ENCODE data around the gene ENG. TPM values are rescaled to one million over a fixed set of nuclear protein-coding genes. Genes with fewer than 3 reads are reported as not detected.

Gene ENG
- polyA plus RNA-seq, 1 of the 3 experiments (the other 2 are of a cell fraction), result 18.8 TPM

GRCh38 chr9:127813686-127814226, 40.7 kb downstream of the ENG start:
- Histone ChIP-seq H3K9me3 (no peaks in the 10 kb centered on the region), H3K79me2 (ENCODE audit: insufficient read depth) (0 out of 2 replicates have a peak, but pooled peaks cover 3% of the 10 kb centered on the region), H4K20me1 (ENCODE audit: insufficient read depth) (no peaks in the 10 kb centered on the region), H3K9ac (no peak overlapping the region), H3F3A (replicated peaks; ENCODE audit: insufficient read depth) (peaks cover 8% of the 10 kb centered on the region), H3K27me3 (ENCODE audit: insufficient read depth) (no peaks in the 10 kb centered on the region), H3K4me3 (ENCODE audit: low read depth in 2 of 2, low read length in 1 of 2) (no peak overlapping the region), H3K27ac (ENCODE audit: low read depth in 2 of 2, low read length in 1 of 2) (peak overlapping the region in 1 of 2 experiments; percentile 75; a peak in 2 of 4 replicates), H3K9me2 (no peaks in the 10 kb centered on the region), H3K4me2 (no peak overlapping the region), H2AFZ (ENCODE audit: low read depth) (no peak overlapping the region), H3K36me3 (replicated peaks in 1 of 2; ENCODE audit: control insufficient read depth in 1 of 2, insufficient read depth in 2 of 2, low read length in 1 of 2) (peaks cover 14 to 34% of the 10 kb centered on the region in 2 experiments), H3K4me1 (ENCODE audit: control insufficient read depth in 1 of 2, insufficient read depth in 2 of 2, low read depth in 1 of 2, low read length in 1 of 2) (peaks cover 0 to 39% of the 10 kb centered on the region in 2 experiments; a peak in 1 of 4 replicates)
- ChIA-PET CTCF (interaction anchor here (1.0 kb wide), 1 partner anchor 10 kb away, joined by 4 read pairs; no protein-coding TSS in a partner anchor), POLR2A (no interaction called here)
- DNase-seq, result peak; percentile 53
- 81% methylated on average over 6 of the region's 9 CpGs for WGBS (ENCODE audit: low lambda C conversion rate)
- TF ChIP-seq SIN3A (IDR thresholded peaks at IDR 0.05; ENCODE audit: borderline replicate concordance, low read depth, low read length), result no peak
- TF ChIP-seq EZH2phosphoT487 (IDR thresholded peaks at IDR 0.05; ENCODE audit: borderline replicate concordance, low read depth), result no peak
- no peak for TF ChIP-seq ELF1 (IDR thresholded peaks at IDR 0.05)
- TF ChIP-seq RAD21 (IDR thresholded peaks at IDR 0.05; ENCODE audit: low read length), result no peak
- TF ChIP-seq RCOR1 (IDR thresholded peaks at IDR 0.05; ENCODE audit: low read length), result no peak
- no peak for TF ChIP-seq EP300 (IDR thresholded peaks at IDR 0.05; ENCODE audit: borderline replicate concordance in 1 of 2, low read depth in 1 of 2, low read length in 1 of 2)
- no peak for TF ChIP-seq GABPA (IDR thresholded peaks at IDR 0.05; ENCODE audit: low read depth)
- no peak for TF ChIP-seq USF2 (IDR thresholded peaks at IDR 0.05; ENCODE audit: borderline replicate concordance, low read depth, low read length)
- no peak for TF ChIP-seq PBX3 (IDR thresholded peaks at IDR 0.05)
- TF ChIP-seq REST (IDR thresholded peaks at IDR 0.05; ENCODE audit: low read depth, low read length), result no peak
- TF ChIP-seq MXI1 (IDR thresholded peaks at IDR 0.05; ENCODE audit: low read depth, low read length), result no peak
- no peak for TF ChIP-seq MAX (IDR thresholded peaks at IDR 0.05; ENCODE audit: low read depth)
- TF ChIP-seq RFX5 (IDR thresholded peaks at IDR 0.05; ENCODE audit: low read length), result no peak
- no peak for TF ChIP-seq CTCF (IDR thresholded peaks at IDR 0.05)
- no peak for TF ChIP-seq IRF3 (IDR thresholded peaks at IDR 0.05; ENCODE audit: low read depth, low read length)

Measured in SK-N-SH (cell line).